Esophagus squamous epithelium (tissue), 4 donors: ENCODE results near the gene BRME1.

Experiments
- CTCF ChIP-seq, 6 experiments: fragments of 450-650 bp in 4 of 6; fragments of 200-600 bp in 2 of 6; sonication (generic) in 2 of 6; IDR thresholded peaks; one replicate each; pipeline ENCODE4 v1.5.1; 2016 to 2019; ENCODE audit warnings: antibody characterized with exemption in 6 of 6, mild to moderate bottlenecking in 4 of 6, moderate library complexity in 4 of 6
- POLR2A ChIP-seq, 4 donors: fragments of 450-650 bp; IDR thresholded peaks; one replicate each; pipeline ENCODE4 v1.6.1; 2017; ENCODE audit warnings: antibody characterized with exemption in 4 of 4, mild to moderate bottlenecking in 4 of 4, moderate library complexity in 3 of 4

- TF ChIP-seq CTCF (IDR thresholded peaks at IDR 0.05) (no peak), POLR2A (IDR thresholded peaks at IDR 0.05) (no peak)
Measured at GRCh38 chr19:13870873-13871272, 35.0 kb downstream of the BRME1 start.
